C1 segment of cervical spinal cord (tissue), 14 donors: Measurements from ENCODE around the gene ACAD10.
A peak's percentile ranks its signal among the peaks of the same experiment; 100 is the strongest.
"Not testable (repeated sequence)": the region's sequence is repeated elsewhere in the genome, so short reads cannot be mapped to it uniquely, and the experiment has no call there.

ENCODE experiments used
- DNase-seq, 14 donors: peaks; one replicate each; lab custom pipeline; 2025; lab: John Stamatoyannopoulos, UW

Gene ACAD10

DNA sequence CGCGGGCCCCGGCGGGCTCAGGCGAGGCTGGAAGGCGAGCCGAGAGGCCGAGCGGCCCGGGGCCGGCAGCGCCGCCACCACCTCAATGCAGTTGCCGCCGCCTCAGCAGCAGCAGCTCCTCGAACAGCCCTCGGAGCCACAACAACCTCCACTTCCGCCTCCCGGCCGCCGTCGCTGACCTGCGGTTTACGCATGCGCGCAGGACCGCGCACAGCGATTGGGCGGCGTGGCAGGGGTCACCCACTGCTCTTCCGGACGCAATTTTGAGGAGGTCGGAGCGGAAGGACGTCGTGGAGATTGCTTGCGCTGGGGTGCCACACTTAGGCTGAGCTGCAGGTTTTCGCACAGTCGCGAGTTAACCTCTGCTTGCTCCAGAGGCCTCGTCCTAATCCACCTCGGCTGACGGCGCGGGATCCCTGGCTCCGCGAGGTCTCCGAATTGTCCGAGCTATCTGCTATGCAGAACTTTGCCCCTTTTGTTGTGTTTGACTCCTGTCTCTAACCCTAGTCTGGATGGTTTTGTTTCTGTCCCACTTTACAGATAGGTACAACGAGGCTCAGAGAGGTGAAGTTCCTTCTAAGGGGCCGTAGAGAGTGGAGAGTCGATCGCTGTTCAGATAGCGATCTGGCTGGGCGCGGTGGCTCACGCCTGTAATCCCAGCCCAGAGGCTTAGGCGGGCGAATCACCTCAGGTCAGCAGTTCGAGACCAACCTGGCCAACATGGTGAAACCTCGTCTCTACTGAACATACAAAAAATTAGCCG lies at the start of gene ACAD10, which contains the start of gene BRAP:
Gene ACAD10, plus strand, starts transcription at position 243 of the 763 bp plus-strand sequence. CDS start 6,657 bp downstream, outside the sequence.
Gene BRAP, minus strand, starts transcription at position 146 of the 763 bp plus-strand sequence. CDS start 164 bp downstream, outside the sequence.
- peak; percentile 69 to 98 (median 89) for DNase-seq

DNA sequence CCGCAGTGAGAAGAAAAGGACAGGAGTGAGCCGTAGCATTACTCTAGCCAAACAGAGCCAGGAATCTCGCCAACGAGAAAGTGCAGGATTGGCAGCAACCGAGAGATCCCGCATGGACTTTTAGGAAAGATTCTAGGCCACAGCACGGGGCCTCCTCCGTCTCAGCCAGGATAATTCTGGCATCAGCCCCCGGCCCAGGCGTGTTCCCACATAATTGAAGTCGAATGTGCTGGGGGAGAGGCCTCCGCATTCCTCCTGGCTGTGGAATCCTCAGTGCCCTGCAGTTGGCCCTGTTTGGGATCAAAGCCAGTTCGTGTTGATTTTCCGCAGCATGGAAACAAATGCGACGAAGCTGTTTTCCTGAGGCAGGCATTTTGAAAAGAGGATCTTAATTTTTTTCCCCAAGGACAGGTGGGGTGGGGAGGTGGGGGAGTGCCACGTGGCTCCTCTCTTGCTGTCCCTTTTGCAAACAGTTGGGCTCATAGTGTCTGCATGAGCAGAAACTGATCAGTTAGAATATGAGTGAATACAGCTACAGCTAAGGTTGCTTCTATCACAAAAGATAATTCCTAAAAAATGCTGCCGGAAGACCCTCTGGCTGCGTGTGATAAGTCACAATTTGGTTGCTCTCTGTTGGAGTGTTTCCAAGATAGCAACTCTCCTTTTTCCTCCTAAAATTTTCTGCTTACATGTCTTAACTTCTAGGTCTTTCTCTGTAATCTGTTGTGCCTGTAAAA lies 49.5 kb upstream of the ACAD10 start:
- peak in 12 of 14 donors; percentile 1 to 69 (median 43) for DNase-seq

DNA sequence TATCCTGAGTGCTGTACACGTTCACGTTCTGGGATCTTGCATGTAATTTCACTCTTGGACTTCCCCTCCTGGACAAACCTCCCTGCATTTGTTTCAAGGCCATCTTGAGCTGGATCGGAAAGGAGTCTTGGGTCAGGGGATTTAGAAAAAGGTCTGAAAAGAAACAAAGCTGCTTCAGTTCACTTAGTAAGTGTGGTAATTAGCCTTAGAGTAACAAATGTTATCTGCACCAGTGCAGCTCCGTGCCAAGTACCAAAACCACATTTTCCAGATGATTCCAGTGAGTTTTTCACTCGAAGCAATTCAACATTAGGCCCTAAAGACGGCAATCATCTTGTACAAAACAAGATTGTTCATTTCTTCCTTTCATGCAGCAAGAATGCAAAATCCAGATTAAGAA lies 47.3 kb upstream of the ACAD10 start:
- no peak for DNase-seq

DNA sequence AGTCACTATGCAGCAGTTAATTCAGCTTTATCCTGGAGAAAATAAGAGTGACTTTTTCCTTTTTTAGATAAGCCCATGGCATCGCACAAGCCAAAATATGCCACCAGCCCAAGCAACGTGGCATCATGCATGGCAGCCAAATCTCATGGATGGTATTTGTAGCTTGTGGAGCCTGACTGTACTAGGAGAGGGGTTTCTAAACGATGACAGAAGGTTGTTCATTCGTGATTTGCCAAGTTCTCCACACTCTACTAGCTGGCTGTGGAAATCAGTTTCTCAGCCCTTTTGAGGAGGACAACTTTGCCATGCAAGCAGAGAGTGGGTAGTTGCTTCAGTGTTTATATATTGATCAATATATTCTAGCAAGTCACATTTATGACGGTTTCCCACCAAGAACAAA lies 45.3 kb upstream of the ACAD10 start:
- DNase-seq, result peak in 1 of 14 donors; percentile 29

DNA sequence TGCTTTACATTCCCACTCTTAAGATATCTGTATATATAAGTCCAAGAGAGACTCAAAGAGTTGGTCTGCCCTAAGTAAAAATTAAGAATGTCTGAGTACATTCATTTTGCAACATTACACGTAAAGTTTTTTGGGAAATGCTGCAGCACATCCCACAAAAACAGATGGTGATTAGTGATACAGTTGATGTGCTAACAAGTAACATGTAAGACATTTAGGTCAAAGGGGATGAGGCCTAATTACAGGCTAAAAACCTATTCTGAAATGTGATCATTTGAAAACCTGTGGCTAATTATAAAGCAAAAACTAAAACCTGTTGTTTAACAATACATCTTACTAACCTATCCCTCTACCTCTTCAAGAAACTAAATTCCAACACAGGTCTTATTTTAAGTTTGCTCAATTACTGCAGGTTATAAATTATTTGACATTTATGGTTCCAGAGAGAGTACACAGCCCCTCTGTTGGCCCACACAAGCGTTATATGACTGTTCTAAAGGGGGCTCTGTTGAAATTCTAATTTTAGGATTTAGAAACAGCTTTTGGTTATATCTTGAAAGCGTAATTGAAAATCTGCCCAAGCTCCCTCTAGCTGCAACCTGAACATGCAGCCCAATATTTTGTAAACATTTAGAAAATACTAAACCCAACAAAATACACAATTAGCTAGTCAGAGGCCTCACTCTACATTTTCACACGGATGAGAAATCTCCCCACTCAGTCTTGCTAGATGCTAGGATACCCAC lies 43.0 kb upstream of the ACAD10 start:
- DNase-seq, result no peak

- peak in 1 of 14 donors; percentile 6 for DNase-seq
These were observed 42.4 kb upstream of the ACAD10 start for GRCh38 chr12:111643427-111643826.

DNA sequence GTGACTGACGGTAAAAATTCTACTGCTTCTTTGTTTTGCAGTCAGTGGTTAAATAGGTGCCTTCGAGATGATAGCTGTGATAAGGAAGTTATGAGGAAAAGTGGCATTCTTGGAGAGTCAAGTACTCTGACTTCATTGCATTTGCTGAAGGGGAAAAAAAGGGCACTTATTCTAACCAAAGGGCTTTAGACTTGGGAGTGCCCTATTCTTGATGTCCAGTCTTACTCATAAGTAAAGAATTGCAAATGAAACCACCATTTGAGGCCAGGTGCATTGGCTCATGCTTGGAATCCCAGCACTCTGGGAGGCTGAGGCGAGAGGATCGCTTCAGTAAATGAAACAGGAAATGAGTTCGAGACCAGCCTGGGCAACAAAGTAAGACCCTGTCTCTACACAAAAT lies 40.4 kb upstream of the ACAD10 start:
- no peak for DNase-seq

DNA sequence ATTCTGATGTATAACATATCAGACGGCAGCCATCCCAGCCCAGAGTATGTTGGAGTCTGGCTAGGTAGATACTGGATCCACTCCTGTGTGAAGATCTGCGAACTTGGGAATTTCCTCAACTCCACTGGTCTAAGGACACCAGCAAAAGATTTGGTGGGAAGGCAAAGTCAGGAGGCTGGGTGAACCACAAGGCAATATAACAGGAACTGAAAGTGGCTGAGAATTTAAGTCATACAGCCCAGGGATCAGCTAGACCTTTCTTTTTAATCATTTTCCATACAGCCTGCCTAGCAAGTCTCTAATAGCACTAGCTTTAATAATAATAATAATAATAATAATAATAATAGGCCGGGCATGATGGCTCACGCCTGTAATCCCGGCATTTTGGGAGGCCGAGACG lies 34.9 kb upstream of the ACAD10 start:
- no peak for DNase-seq

DNA sequence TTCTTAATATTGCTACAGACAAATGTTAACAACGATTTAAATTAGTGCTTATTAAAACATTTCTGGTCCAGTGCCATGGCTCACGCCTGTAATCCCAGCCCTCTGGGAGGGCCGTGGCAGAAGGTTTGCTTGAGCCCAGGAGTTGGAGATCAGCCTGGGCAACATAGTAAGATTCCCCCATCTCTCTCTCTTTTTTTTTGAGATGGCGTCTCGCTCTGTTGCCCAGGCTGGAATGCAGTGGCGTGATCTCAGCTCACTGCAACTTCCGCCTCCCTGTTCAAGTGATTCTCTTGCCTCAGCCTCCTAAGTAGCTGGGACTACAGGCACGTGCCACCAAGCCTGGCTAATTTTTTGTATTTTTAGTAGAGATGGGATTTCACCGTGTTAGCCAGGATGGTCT lies 33.3 kb upstream of the ACAD10 start:
- DNase-seq, result not testable (repeated sequence)

DNA sequence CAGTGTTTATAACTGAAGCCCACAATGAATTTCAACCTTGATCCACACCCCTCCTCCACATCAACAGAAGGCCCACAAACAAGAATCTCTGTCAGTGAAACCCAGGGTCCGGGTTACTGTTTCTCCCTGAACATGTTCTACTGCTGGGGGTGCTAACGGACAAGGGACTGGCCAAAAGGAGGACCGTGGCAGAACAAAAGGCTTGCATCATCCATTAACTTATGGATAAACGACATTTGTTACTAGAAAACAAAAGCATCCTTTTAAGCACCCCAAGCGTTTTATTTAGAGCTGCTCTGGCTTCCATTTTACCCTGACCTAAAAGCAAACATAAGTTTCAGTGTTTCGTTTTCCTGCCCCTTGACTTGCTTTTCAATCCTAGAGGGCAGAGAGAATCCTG lies 32.3 kb upstream of the ACAD10 start:
- DNase-seq, result peak in 5 of 14 donors; percentile 8 to 30 (median 19)

GRCh38 chr12:111655356-111655755 lies 30.5 kb upstream of the ACAD10 start:
- no peak for DNase-seq

DNA sequence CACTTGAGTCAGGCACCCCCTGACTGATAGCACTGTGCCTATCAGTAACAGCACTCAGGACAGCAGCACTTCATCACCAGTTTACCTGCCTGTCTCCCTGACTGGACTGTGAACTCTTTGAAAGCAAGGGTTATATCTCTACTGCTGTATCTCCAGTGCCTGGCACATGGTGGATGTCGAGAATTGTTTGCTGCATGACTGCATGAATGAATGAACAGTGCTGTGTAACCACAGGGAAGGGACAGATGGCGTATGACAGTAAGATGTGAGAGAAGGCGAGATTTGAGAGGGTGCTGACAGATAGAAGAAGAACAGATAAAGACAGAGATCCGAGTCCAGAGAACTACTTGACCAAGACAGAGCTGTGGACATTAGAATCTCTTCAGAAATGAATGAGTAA lies 29.8 kb upstream of the ACAD10 start:
- peak in 1 of 14 donors; percentile 58 for DNase-seq

GRCh38 chr12:111664499-111664898 lies 21.4 kb upstream of the ACAD10 start:
- DNase-seq, result no peak

- DNase-seq, result peak in 9 of 14 donors; percentile 3 to 39 (median 21)
These were observed 20.6 kb upstream of the ACAD10 start for GRCh38 chr12:111664961-111665865.

DNA sequence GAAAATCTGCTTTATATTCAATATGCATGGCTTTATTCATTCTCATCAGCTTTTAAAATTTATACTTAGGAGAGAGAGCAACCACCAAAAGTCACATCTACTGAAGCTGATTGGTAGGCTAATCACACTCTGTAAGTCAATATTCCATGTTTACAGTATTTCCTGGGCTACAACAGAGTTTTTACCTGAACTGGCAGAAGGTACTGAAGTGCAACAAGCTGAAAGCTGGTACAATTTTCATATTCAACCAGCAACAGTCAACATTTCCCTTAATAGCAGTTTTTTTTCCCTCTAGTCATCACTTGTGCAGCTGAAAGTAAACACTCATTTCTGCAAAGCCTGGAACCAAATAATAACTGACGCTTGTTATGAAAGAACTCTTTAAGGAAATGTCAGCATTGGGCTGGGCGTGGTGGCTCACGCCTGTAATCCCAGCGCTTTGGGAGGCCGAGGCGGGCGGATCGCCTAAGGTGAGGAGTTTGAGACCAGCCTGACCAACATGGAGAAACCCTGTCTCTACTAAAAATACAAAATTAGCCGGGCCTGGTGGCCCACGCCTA lies 13.0 kb upstream of the ACAD10 start:
- DNase-seq, result no peak

DNA sequence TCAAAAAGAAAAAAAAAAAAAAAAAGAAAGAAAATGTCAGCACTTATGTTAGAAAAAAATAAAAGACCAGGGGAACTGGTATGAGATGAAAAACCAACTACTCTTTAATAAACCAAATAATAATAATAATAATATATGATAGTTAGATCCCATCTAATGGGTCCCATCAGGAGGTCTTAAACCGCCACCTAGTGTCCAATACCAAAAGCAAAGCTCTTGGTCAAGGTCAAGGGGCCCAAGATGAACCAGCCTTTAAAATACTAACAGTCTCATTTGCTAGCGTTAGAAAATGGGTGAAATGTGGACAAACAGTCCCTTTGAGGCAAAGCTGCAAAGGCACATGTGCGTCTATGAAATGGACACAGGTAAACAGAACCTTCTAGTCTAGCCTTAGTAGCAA lies 12.3 kb upstream of the ACAD10 start:
- no peak for DNase-seq

GRCh38 chr12:111677186-111677585 lies 8.7 kb upstream of the ACAD10 start:
- DNase-seq, result no peak

GRCh38 chr12:111684485-111685198 lies 1.2 kb upstream of the ACAD10 start:
- DNase-seq, result not testable (repeated sequence)

DNA sequence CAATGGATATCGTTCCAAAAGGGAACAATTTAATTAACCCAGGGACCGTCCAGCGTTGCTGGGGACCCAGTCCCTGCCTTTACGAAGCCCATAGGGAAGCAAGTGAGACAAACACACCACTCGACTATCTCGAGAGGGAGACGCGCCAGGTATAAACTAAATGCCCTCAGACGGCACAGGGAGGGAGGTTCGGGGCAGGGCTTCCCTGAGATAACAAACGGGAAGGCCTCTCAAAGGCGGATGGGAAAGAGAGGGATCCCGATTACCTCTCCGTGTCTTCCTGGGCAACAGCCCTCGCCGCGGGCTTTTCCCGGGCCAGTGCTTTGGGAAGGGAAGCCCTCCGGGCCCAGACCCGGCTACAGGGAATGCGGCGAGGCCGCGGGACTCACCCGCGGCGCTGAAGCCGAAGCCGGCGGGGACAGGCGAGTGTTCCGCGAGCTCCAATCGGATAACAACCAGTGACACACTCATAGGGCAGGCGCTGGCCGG lies 487 bp upstream of the ACAD10 start:
- peak in 2 of 14 donors; percentile 16 to 35 for DNase-seq
